COLO829 (cell line): ENCODE measurements around the gene WNT2B.
"Not testable (repeated sequence)": the region's sequence is repeated elsewhere in the genome, so short reads cannot be mapped to it uniquely, and the experiment has no call there.

ENCODE experiments used
- DNase-seq: peaks from one replicate; pipeline ENCODE4 v3.0.0; 2012; ENCODE audit warnings: low spot score

Gene WNT2B

DNA sequence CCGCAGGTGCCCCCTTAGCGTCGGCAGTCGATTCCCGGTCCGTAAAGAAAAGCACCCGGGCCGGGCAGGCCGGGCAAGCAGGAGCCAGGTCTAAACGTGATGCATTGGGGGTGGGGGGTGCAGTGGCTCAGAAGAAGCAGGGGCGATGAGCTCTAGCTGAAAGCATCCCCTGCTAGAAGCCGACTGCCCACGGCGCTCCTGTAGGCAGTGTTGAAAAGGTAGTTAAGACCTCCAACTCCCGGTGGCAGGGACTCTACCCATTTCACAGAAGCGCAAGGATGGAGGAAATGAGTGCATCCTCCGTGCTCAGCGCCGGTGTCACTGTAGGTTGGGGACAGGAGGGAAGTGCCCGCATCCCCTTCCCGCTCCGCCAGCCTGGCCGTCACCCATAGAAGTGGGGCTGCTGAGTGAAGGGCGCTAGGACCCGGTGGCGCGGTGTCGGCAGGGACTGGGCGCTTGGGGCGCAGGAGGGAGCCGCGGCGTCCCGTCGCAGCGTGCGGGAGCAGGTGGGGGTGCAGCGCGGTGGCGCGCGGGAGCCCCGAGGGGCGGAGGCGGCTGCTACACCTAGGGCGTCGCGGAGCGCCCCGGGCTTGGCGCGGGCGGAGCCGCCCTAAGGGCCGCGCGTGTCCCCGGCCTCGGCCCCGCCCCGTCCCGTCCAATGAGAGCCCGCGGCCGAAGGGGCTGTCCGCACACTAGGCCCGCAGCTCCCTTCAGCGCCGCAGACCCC is at the start of gene WNT2B:
Gene WNT2B, plus strand, starts transcription at position 688 of the 727 bp plus-strand sequence. CDS start 298 bp downstream, outside the sequence.
- DNase-seq, result no peak

DNA sequence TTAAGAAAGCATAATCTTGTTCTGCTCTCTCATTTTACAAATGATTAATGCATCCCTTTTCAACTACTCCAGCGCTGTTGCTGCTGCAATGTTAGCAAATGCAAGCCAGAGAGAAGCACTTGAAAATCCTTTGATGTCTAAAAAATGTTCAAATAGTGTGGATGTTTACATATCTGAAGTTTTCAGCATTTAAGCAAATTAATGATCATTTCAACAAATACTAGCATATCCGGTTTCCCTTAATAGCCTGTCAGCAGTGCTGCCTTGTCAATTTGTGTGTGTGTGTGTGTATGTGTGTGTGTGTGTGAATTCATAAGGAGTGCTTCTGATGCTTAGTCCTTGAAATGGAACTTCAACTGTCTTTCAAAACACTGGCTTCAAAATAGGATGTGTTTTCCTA is 48.1 kb upstream of the WNT2B start:
- DNase-seq, result no peak

DNA sequence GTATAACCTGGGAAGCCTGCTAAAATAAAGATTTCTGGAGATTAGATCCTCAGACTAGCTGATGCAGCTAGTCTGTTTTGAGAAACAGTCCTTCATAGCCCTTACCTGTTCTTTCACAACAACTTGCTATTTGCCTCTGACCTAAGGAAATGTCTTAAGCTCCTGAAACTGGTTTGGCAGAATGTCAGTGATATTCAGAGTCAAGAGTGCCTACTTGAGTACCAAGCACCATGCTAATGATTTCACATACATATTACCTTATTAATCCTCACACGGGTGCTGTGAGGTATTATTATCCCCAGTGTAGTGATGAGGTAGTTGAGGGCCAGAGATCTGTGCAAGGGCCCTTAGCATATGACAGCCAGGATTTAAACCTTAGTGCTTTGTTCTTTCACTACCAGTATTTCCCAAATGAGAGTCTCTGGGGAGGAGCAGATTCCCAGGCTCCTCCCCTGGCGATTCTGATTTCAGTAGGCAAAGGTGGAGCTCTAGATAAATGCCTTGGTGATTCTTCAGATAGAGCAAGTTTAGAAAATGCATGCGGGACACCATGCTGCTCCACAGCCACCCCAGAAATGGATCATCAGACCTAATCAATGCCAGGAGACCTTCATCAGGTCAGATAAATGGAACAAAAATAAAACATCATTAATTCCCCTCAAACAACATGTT is 47.4 kb upstream of the WNT2B start:
- no peak for DNase-seq

DNA sequence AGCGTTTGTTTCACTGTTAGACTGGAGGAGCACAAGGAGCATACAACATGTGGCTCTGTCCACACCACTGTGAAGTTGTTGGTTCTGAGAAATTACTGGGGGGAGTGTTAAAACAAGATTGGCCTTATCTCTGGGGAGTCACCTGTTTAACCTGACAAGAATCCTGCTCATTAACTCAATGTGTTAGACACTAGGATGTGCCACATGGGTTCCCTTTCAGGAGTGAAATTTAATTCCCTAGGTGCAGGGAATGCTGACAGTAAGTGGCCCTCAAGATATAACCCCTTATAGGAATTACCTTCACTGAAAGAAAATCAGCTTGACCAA is 45.8 kb upstream of the WNT2B start:
- DNase-seq, result no peak

DNA sequence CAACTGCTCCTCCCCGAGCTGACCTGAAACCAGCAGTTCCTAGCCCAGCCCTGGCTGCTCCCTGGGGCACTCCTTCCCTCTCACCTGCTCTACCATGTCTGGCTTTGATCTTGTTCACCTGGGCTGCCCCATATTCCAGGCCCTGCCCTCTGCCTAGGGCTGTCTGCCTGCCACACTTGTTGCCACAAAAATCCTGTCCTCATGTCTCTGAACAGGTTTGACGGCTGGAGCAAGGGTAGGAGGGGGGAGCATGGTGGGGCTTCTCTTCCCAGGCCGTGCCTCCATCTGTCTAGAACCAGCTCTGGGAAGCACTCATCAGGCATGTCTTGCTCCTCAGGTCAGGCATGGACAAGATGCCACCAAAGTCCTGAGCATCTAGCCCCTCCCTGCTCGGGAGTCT is 44.3 kb upstream of the WNT2B start:
- DNase-seq, result no peak

DNA sequence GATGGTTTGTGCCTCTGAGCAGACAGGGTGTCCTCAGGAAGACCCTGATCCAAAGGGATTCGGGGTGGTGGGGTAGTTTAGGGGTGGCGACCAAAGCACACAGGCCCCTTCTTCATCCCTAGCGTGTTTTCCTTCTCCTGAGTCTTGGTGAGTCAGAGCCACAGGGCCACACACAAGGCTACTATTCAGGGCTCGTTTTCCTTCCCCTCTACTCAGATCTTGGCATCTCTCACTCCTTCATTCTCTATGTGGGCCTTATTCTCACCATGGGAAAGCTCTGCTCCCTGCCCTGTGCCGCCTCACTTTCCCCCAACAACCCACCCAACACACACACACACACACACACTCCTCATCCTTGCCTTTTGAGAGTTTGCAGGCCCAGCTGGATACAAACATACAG is 43.6 kb upstream of the WNT2B start:
- DNase-seq, result peak; percentile 57

DNA sequence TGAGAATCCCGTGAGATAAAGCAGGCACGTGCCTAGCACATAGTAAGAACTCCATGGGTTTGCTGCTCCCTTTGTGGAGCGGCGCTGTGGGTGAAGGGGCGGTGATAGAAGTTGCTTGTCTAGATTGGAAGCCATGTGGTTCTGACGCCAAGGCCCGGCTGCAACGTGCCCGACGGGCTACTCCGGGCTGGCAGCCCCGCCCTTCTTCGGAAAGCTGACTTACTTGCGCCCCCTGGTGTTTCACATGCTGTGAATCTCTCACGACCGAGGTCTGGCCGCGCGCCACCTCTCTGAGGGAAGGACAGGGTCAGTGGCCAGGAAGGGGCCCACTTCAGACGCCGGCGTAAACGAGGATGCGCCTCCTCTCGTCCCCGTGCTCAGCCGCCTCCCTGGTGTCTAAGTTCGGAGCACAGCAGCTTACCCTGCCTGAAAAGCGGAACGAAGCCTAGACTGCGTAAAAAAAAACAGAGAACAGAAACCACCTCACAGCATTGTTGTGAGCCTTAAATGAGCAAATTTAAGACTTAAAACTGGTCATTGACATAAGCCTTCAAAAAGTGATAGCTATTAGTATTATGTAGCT is 42.6 kb upstream of the WNT2B start:
- DNase-seq, result peak; percentile 57

DNA sequence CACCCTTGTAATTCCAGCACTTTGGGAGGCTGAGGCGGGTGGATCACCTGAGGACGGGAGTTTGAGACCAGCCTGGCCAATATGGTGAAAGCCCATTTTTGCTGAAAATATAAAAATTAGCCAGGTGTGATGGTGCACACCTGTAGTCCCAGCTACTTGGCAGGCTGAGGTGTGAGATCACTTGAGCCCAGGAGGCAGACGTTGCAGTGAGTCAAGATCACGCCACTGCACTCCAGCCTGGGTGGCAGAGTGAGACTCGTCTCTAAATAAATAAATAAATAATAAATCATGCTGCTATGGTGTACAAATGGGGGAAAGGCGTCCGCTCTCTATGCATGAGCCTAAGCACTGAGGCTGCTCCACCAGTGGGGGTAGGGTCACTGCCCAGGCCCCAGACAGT is 38.4 kb upstream of the WNT2B start:
- DNase-seq, result not testable (repeated sequence)

DNA sequence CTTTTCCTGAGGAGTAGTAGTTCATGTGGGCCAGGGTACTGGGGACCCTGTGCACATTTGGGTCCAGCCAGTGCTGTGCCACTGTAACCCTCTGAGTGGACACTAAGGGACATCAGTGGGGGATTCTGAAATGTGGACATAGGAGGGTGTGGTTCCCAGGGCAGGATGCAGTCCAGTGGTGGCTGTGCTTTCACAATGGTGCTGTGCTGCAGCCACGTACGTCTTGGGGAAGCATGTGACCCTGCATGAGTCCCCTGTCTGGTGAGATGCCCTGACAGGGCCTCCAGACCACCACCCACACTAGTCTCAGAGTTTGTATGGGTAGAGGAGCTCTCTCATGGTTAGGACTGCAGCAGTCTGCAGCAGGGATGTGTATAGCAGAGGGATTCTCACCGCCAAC is 37.8 kb upstream of the WNT2B start:
- no peak for DNase-seq

DNA sequence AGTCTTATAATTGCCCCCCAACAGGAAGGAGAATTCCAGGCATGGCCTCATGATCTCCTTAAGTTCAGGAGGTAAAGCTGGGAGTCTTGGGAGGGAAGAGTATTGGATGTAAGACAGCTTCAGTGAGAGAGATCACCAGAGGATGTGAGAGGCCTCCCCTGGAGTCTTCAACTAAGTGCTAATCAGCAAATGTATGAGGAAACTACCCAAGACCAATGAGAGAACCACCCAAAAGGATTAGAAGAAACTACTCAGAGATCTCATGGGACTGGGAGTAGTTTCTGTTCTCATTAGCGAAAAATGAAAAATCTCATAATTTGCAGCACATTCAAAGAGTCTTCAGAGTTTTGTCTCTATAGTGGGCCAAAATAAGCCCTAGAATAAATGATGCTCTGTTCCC is 36.6 kb upstream of the WNT2B start:
- DNase-seq, result no peak

DNA sequence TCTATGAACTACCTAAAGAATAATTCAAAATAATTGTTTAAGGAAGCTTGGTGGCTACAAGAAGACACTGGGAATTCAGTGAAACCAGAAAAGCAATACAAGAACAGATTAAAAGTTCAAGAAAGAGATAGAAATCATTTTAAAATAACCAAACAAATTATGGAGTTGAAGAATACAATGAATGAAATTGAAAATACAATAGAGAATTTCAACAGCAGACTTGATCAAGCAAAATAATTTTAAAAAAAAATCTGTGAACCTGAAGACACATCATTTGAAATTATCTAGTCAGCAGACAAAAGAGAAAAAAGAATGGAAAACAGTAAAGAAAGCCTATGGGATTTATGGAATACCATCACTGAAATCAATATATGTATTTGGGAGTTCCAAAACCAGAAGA is 31.2 kb upstream of the WNT2B start:
- DNase-seq, result no peak

DNA sequence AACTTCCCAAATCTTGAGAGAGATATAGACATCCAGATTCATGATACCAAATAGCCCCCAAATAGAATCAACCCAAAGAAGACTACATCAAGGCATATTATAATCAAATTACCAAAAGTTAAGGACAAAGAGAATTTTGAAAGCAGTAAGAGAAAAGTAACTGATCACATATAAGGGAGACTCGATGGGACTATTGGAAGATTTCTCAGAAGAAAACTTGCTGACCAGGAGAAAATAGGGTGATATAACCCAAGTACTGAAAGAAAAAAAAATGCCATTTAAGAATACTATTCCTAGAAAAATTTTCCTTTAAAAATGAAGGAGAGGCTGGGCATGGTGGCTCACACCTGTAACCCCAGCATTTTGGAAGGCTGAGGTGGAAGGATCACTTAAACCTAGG is 30.5 kb upstream of the WNT2B start:
- no peak for DNase-seq

DNA sequence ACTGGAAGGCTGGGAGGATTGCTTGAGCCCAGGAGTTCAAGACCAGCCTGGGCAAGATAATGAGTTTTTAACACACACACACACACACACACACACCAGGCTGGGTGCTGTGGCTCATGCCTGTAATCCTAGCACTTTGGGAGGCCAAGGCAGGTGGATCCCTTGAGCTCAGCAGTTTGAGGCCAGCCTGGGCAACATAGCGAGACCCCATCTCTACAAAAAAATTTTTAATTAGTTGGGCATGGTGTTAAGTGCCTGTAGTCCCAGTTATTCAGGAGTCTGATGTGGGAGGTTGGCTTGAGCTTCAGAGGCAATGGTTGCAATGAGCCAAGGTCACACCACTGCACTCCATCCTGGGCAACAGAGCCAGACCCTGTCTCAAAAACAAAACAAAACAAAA is 22.7 kb upstream of the WNT2B start:
- not testable (repeated sequence) for DNase-seq

DNA sequence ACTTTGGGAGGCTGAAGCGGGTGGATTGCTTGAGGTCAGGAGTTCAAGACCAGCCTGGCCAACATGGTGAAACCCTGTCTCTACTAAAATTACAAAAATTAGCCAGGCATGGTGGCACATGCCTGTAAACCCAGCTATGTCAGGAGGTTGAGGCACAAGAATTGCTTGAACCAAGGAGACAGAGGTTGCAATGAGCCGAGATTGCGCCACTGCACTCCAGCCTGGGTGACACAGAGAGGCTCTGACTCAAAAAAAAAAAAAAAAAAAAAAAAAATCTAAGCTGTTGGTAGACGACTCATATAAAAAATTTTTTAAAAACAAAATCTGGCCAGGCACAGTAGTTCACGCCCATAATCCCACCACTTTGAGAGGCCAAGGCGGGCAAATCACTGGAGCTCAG is 21.1 kb upstream of the WNT2B start:
- not testable (repeated sequence) for DNase-seq

DNA sequence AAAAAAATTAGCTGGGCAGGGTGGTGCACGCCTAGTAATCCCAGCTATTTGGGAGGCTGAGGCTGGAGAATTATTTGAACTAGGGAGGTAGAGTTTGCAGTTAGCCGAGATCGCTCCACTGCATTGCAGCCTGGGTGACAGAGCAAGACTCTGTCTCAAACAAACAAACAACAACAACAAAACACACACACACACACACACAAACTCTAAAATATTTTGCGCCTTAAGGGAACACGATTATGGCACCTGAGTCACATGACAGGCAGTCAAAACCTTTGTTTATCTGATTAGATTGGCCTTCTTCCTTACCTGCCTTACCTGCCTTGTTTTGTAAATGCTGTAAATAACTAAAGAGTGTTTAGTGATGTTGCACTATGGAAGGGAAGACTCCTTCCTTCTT is 20.6 kb upstream of the WNT2B start:
- no peak for DNase-seq

DNA sequence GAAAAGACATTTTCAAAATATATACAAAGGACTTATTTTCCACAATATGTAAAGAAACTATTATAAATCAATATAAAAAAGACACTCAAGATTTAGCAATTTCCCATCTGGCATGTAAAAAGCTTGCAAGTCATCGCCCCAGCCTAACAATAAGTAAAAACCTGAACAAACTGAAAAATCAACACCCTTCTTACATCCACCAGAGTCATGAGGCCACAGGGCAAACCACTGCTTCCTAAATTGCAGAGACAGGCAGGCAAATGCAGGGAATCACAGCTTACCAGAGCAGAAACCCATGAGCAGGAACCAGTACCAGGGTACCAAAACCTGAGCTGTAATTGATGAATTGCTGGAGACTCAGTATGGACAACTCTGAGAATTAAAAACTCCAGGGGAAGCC is 16.7 kb upstream of the WNT2B start:
- DNase-seq, result no peak

DNA sequence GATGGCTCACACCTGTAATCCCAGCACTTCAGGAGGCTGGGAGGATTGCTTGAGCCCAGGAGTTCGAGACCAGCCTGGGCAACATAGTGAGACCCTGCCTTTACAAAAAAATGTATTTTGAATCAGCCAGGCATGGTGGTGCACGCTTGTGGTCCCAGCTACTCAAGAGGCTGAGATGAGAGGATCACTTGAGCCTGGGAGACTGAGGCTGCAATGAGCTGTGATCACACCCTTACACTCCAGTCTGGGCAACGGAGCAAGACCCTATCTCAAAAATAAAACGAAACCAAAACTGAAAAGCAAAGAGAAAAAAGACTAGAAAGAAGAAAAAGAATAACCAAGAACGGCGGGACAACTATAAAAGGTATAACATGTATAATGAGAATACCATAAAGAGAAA is 15.4 kb upstream of the WNT2B start:
- DNase-seq, result no peak

DNA sequence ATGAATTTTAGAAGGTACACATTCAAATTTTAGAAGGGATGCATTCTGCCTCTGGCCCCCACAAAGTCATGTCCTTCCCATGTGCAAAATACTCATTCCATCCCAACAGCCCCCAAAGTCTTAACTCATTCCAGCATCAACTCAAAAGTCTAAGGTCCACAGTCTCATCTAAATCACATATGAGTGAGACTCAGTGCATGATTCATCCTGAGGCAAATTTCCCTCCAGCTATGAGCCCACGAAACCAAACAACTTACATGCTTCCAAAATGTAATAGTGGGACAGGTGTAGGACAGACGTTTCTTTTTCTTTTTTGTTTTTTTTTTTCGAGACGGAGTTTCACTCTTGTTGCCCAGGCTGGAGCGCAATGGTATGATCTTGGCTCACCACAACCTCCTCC is 12.5 kb upstream of the WNT2B start:
- DNase-seq, result no peak

DNA sequence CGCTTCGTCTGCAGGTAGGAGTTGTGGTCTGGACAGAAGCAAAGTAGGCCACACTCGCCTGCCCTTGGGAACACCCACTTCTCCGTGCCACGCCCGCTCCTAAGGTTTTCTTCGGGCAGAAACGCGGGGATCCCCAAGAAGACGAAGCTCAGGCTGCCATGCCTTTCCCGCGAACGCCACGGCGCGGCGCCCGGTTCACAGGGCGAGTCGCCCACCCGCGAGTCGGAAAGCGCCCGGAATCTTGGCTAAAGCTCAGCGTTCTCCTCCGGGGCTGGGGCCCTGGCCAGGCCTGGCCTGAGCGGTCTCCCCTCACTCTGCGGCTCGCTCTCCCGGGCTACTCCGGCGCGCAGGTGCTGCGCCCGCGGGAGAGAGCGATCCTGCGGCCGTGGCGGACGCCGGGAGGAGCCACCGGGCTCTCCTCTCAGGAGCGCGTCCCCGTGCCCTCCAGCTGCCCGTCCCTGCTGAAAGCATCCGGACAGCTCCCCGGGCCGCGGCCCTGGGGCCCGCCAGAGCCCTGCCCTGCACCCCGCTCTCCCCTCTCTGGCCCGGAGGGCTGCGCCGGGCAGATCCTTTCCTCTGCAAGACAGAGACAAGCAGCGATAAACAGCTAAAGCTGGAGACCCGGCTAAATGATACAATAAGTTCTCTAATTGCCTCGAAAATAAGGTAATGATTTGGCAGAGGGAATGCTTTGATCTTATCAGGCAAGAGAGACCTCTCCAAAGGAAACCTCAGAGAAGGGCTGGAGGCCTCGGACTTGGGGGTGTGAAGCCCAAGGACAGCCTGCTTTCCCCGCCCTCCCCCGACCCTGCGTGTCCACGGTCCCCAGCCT is 6.7 kb upstream of the WNT2B start:
- no peak for DNase-seq

DNA sequence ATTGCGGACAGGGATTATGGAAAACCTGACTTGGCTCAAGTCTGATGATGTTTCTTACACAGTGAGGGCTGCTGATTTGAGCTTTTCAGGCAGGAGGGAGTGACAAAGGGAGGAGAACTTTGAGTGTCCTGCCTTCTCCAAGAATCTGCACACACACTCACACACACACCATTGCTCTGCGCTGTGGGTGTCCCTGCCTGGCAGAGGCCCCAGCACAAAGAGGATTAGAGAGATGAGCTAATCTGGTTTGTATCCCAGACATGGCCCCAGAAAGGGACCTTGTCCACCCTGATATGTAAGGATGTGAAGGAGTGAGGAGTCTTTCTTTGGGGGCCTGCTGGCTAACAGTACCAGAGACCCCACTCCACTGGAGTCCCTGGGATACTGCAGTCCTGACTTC is 5.9 kb upstream of the WNT2B start:
- DNase-seq, result no peak

DNA sequence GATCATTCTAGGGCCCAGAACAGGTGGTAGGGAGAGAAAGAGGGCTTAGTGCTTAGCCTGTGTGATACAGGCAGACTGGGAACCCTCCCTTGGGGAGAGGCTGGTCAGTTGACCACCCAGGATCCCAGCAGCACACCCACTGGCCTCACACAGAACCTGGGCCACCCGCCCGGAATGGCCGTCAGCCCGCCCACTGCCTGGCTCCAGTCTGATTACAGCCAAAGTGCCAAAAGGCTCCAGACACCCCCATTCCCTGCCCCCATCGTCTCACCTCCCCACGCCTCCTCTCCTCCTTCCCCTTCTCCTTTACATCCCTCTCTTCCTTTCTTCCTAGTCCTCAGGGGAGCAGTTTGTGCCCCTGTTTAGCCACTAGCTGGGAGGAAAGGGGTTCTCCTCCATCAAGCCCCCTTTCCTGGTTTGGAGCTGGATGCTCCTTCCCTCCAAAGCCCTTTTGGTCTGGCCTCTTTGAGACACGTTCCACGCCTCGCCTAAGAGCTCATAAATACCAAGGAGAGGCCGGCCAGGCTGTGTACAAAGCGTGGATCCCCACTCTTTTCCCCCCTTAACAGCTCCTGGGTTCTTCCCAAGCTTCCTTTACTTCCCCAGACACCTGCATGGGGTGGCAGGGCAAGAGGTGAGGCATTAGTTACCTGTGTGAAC is 4.6 kb upstream of the WNT2B start:
- no peak for DNase-seq

DNA sequence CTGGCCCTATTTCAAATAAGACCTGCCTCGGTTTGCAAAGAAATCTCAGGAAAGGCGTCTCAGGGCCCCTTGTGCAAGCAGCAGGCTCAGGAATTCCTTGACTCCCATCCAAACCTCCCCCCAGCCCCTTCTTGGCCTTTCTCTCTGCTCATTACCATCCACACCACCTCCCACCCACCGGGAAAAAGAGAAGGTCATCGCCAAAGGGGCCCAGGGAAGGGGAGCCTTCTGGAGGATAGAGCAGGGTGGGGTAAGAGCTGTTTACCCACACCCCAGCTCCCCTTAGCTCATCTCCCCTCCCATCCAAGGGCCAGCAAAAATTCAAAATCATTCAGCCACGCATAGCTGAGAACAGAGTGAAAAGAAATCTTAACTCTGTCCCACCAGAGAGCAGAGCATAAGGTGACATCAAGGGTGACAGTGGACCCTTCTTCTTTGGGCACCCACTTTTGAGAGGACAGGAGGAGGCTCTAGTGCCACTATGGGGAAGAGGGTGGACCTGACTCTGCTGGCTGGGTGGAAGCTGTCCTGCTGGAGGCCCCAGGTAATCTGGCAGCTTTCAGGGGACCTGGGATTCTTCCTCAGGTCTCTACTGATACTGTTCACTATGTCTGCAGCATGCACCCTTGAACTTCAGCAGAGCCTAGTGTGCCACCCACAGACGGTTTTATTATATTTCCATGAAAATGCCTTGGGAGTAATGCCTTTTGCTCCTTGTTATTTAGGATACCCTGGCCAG is 3.9 kb upstream of the WNT2B start:
- DNase-seq, result no peak
